Left renal cortex interstitium (tissue), 4 donors: ENCODE measurements around the gene TMSB15A. TPM values are rescaled to one million over a fixed set of nuclear protein-coding genes. Genes with fewer than 3 reads are reported as not detected.
"Not testable (repeated sequence)": the region's sequence is repeated elsewhere in the genome, so short reads cannot be mapped to it uniquely, and the experiment has no call there.

ENCODE experiments used
- DNase-seq, 4 donors: peaks; one replicate each; pipeline ENCODE4 v3.0.0-alpha.2; 2013; ENCODE audit warnings: low read depth in 4 of 4, low spot score in 2 of 4, missing footprints in 1 of 4
- polyA plus RNA-seq, 4 donors: library from polyadenylated mRNA; unstranded; fragments of 120-200 nt; gene quantifications; one replicate each; pipeline ENCODE4 v1.2.1, GENCODE V29; 2013; ENCODE audit not compliant: insufficient read length in 4 of 4

Gene TMSB15A
- 10 to 100 TPM; 59.9 to 71.4 (median 64.1) TPM for polyA plus RNA-seq

- peak in 3 of 4 donors; percentile 39 to 65 (median 40) for DNase-seq
Observed at GRCh38 chrX:102515975-102516941, at the start of gene TMSB15A. TMSB15A (minus strand) TSS chrX:102516739.

DNA sequence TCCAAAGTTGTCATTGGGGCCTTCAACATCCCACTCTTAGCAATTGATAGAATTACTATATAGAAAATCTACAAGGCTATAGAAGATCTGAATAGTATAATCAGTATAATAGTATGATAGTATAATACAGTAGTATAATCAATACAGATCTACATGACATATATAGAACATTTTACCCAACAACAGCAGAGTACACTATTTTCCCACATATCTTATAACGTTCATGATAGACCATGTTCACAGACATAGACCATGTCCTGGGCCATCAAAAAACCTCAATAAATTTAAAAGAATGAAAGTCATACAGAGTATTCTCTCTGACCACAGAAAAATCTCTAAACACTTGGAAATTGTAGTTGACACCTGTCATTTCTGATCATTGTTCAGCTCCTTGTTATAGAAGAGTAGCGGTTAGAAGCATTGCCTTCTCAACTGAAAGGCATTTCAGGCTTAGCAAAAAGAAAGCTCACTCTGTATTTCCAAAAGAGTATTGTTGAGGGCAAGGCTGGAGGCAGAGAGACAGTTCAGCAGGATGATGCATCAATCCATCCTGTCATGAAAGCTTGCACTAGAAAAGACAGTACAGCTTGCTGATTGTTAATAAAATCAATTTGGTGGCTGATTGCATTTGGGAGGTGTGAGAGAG lies 44.0 kb upstream of the TMSB15A start:
- DNase-seq = no peak

- DNase-seq = no peak
Observed at GRCh38 chrX:102558607-102559006, 42.1 kb upstream of the TMSB15A start.

- DNase-seq = no peak
Observed at GRCh38 chrX:102548231-102548630, 31.7 kb upstream of the TMSB15A start.

- no peak for DNase-seq
Observed at GRCh38 chrX:102546828-102547493, 30.4 kb upstream of the TMSB15A start.

DNA sequence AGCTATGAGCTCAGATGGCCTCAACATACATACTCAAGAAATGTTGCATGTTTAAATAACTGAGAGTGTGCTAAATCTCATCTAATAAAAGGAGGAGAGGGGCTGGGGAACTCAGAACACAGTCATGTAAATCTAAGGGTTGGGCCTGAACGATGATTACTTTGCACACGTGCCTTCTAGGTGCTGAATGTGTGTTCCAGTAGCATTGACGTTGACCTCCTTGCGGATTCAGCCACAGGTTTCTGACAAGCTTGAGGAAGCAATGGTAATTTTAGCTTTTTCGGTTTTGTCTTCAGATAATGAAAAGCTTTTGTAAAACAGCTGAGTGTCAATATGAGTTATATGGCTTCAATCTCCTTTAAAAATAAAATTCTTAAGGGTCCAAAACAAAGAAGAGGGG lies 29.6 kb upstream of the TMSB15A start:
- DNase-seq = not testable (repeated sequence)

GRCh38 chrX:102535958-102536357 lies 19.4 kb upstream of the TMSB15A start:
- DNase-seq = no peak

GRCh38 chrX:102517326-102517725 lies 787 bp upstream of the TMSB15A start:
- no peak for DNase-seq

- no peak for DNase-seq
Observed at GRCh38 chrX:102514536-102514935, 2.0 kb downstream of the TMSB15A start.

- no peak for DNase-seq
Observed at GRCh38 chrX:102498732-102499131, 17.8 kb downstream of the TMSB15A start.

DNA sequence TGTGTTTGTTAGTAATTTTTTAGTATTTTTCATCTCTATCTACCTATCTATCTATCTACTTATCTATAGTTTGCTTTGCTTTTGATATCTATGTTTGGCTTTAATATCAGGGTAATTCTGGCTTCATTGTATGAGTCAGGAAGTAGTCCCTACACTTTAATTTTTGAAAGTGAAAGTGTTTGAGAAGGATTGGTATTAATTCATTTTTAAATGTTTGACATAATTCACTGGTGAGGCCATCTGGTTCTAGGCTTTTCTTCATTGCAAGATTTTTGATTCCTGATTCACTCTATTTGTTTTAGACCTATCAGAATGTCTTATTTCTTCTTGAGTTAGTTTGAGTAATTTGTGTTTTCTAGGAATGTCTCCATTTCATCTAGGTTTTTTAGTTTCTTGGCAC lies 24.8 kb downstream of the TMSB15A start:
- DNase-seq = no peak

GRCh38 chrX:102478765-102479164 lies 37.8 kb downstream of the TMSB15A start:
- DNase-seq = not testable (repeated sequence)

DNA sequence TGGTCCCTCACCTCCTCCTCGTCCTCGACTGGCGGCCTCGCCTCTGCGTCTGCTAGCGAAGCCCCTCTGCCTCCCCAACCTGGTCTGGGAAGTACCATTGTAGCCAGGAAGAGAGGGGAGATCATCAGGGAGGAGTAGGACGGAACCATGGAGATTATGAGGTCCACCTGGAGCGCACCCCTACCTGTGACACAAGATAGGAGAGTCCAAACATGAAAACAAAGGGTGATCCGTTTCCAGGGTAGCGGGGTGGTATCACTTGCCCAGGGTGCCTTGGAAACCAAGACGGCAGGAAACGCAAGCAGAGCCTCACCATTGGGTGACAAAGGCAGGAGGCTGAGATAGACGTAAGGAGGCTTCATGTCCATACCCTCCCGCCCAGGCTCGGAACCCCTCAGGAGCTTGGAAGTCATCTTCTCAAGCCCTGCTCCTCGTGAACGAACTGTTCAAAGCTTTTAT lies 44.7 kb downstream of the TMSB15A start, which contains the start of gene TCP11X2:
Gene TCP11X2, minus strand, starts transcription at position 51 of the 459 bp plus-strand sequence.
- not testable (repeated sequence) for DNase-seq

- not testable (repeated sequence) for DNase-seq
Observed at GRCh38 chrX:102470215-102470614, 46.3 kb downstream of the TMSB15A start.

Other genes with a start within 250 kb of the TMSB15A start
- gene NXF2B, start 76.7 kb downstream of the TMSB15A start, polyA plus RNA-seq = 1 to 10 TPM in 2 of 4 donors, under 1 TPM in 2; 0.52 to 2.6 (median 0.89) TPM
- 1 to 10 TPM in 2 of 4 donors, under 1 TPM in 2; 0.75 to 2.1 (median 1.2) TPM for gene TCP11X2, start 44.9 kb downstream of the TMSB15A start, polyA plus RNA-seq
- 10 to 100 TPM; 12.3 to 16.7 (median 15.7) TPM for gene ARMCX5, start 82.8 kb upstream of the TMSB15A start, polyA plus RNA-seq
- gene GPRASP1, start 134.7 kb upstream of the TMSB15A start, polyA plus RNA-seq = 10 to 100 TPM; 10.7 to 13.5 (median 11.9) TPM
- 10 to 100 TPM; 35.5 to 42.2 (median 40.2) TPM for gene GPRASP2, start 195.7 kb upstream of the TMSB15A start, polyA plus RNA-seq
- gene GPRASP3, start 204.0 kb upstream of the TMSB15A start, polyA plus RNA-seq = 10 to 100 TPM; 15.9 to 21.1 (median 19.7) TPM